Left lung (tissue), 10 donors: Measurements from ENCODE around the gene CTDSPL. TPM values are rescaled to one million over a fixed set of nuclear protein-coding genes. Genes with fewer than 3 reads are reported as not detected.

ENCODE experiments used
- ATAC-seq: fragments of 200-7000 bp; cut with Tn5 transposase; one replicate; pipeline ENCODE4 v1.9.1; 2020; ENCODE audit warnings: moderate library complexity
- DNase-seq, 4 donors: peaks; one replicate each; pipeline ENCODE4 v3.0.0-alpha.2; 2013 to 2020
- H3K27ac ChIP-seq, 2 donors: fragments of 200-600 bp; sonication (generic) in 1 of 2; one replicate each; pipeline versions ENCODE4 v1.5.0 to v1.8.0; 2020 to 2021
- H3K27me3 ChIP-seq, 2 donors: fragments of 200-600 bp; sonication (generic) in 1 of 2; one replicate each; pipeline versions ENCODE4 v1.5.0 to v1.8.0; 2020 to 2021
- H3K36me3 ChIP-seq, 2 donors: fragments of 200-600 bp; sonication (generic) in 1 of 2; one replicate each; pipeline versions ENCODE4 v1.5.0 to v1.8.0; 2020 to 2021
- H3K4me1 ChIP-seq, 2 donors: fragments of 200-600 bp; one replicate each; pipeline ENCODE4 v1.8.0; 2021
- H3K4me3 ChIP-seq, 2 donors: fragments of 200-600 bp; sonication (generic) in 1 of 2; one replicate each; pipeline versions ENCODE4 v1.5.0 to v1.8.0; 2020 to 2021; ENCODE audit warnings: mild to moderate bottlenecking in 1 of 2
- H3K9me3 ChIP-seq, 2 donors: fragments of 200-600 bp; sonication (generic) in 1 of 2; one replicate each; pipeline versions ENCODE4 v1.5.0 to v1.8.0; 2020 to 2021
- CTCF ChIP-seq, 2 donors: fragments of 200-600 bp; sonication (generic) in 1 of 2; IDR thresholded peaks; one replicate each; pipeline versions ENCODE4 v1.5.0 to v1.8.0; 2021; ENCODE audit warnings: antibody characterized with exemption in 2 of 2
- intact Hi-C, 2 donors: fragments of 100-400 bp; cut with DNase I; formaldehyde crosslinking; loops; one replicate each; pipeline versions ENCODE4 v1.11.2 to v1.14.2; 2022
- polyA plus RNA-seq, 6 donors: library from polyadenylated mRNA; unstranded; fragments of 120-200 nt; gene quantifications; one replicate each; pipeline ENCODE4 v1.2.1, GENCODE V29; 2013; ENCODE audit not compliant: insufficient read length in 6 of 6
- total RNA-seq, 2 donors: library from RNA; stranded (reverse); fragmentation: NEBNext Ultra II Directional; extraction: Animal tissue kit (Norgen Biotek cat#: 25700); gene quantifications; one replicate each; pipeline ENCODE4 v1.2.1, GENCODE V29; 2021
- donor health status: DM: no; HTN: yes; CAD: no.
- donor health status: DM: no; HTN: no; CAD: no.

The CTDSPL gene
- total and polyA plus RNA-seq, 8 donors, result 46.9 to 122 (median 115) TPM

GRCh38 chr3:37955918-37956707, 94.4 kb downstream of the CTDSPL start:
- peaks cover 12 to 34% of the 10 kb centered on the region in 2 donors for H3K4me1 ChIP-seq
- ATAC-seq, result no peak
- H3K36me3 ChIP-seq, result no peaks in the 10 kb centered on the region
- H3K9me3 ChIP-seq, result no peaks in the 10 kb centered on the region
- DNase-seq, result no peak
- H3K27me3 ChIP-seq, result no peaks in the 10 kb centered on the region
- TF ChIP-seq CTCF (IDR thresholded peaks at IDR 0.05), result no peak
- H3K27ac ChIP-seq, result peak overlapping the region; percentile 29 to 79
- no peak overlapping the region for H3K4me3 ChIP-seq
- intact Hi-C loops, result no loop called here

GRCh38 chr3:37956723-37957538, 95.3 kb downstream of the CTDSPL start:
- intact Hi-C loops, result no loop called here
- Histone ChIP-seq H3K4me3 (no peak overlapping the region), H3K9me3 (no peaks in the 10 kb centered on the region), H3K27ac (peak overlapping the region; percentile 29 to 79), H3K27me3 (no peaks in the 10 kb centered on the region), H3K36me3 (no peaks in the 10 kb centered on the region), H3K4me1 (peaks cover 18 to 40% of the 10 kb centered on the region in 2 donors)
- ATAC-seq (no peak), DNase-seq (no peak)
- no peak for TF ChIP-seq CTCF (IDR thresholded peaks at IDR 0.05)

GRCh38 chr3:37957539-37957936, 95.9 kb downstream of the CTDSPL start:
- H3K4me1 ChIP-seq, result peaks cover 23 to 43% of the 10 kb centered on the region in 2 donors
- H3K36me3 ChIP-seq, result no peaks in the 10 kb centered on the region
- H3K27ac ChIP-seq, result peak overlapping the region; percentile 29 to 79
- no peak overlapping the region for H3K4me3 ChIP-seq
- ATAC-seq, result no peak
- no peaks in the 10 kb centered on the region for H3K9me3 ChIP-seq
- no peaks in the 10 kb centered on the region for H3K27me3 ChIP-seq
- peak in 1 of 4 donors; percentile 53 for DNase-seq
- intact Hi-C loops, result no loop called here
- no peak for TF ChIP-seq CTCF (IDR thresholded peaks at IDR 0.05)

- DNase-seq (no peak), ATAC-seq (peak; percentile 39)
- Histone ChIP-seq H3K4me3 (no peak overlapping the region), H3K9me3 (no peaks in the 10 kb centered on the region), H3K27ac (peak overlapping the region in 1 of 2 donors; percentile 19), H3K4me1 (peaks cover 11 to 22% of the 10 kb centered on the region in 2 donors), H3K27me3 (no peaks in the 10 kb centered on the region), H3K36me3 (no peaks in the 10 kb centered on the region)
- intact Hi-C loops, result loop anchor here in 1 of 2 donors (10.0 kb wide), 1 partner anchor 107 kb away; no protein-coding TSS in a partner anchor
- no peak for TF ChIP-seq CTCF (IDR thresholded peaks at IDR 0.05)
Measured at GRCh38 chr3:37961622-37962431, 100.1 kb downstream of the CTDSPL start.
